Amygdala (tissue), 56 donors: Measurements from ENCODE around the gene HSBP1L1.

Experiments used
- DNase-seq, 56 donors: peaks; one replicate each; lab custom pipeline; 2025; lab: John Stamatoyannopoulos, UW

The HSBP1L1 gene

GRCh38 chr18:79964330-79965118 is at the start of gene HSBP1L1:
Gene HSBP1L1 (plus strand): TSS chr18:79964643. CDS start chr18:79964736, 93 bp downstream.
- DNase-seq = peak in 6 of 56 donors; percentile 22 to 52 (median 36)

DNA sequence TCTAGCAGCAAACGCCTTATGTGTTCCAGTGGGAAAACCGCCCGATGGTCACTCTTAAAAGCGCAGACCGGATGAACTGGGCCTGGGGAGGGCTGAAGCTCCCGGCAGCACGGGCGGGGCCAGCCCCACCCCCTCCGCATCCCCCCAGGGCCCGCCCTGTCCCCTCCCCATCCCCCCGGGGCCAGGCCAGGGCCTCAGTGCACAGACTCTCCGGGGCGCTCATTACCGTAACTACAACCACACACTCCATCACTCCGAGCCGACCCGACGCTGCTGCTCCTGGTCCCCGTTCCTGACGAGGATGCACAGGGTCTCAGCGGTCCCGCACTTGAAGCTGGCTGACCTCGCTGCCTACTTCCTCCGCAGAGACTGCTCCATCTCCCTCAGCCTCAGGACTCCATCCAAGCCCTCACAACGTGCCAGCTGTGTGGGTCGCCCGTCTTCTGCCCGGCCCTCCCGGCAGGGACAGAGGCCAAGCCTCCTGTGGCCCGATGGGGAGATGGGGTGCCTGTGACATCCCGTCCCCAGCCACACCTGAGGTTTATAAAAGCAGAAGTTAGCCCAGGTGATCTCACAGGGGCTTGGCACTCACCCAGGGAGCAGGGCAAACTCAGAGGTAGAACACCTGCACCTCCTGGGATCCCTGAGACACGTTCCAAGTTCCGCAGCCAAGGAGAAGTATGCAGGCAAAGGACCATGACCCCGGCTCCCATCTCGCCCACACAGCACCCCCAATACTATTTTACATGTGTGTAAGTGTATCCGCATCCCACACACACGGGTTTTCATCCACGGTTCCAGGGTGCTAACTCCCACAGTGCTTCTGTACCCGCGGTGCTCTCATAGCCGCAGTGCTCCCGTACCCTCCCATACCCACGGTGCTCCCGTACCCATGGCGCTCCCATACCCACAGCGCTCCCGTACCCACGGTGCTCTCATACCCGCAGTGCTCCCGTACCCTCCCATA is 49.0 kb upstream of the HSBP1L1 start:
- DNase-seq = no peak

GRCh38 chr18:79916128-79916494 is 48.3 kb upstream of the HSBP1L1 start:
- no peak for DNase-seq

GRCh38 chr18:79916546-79917168 is 47.8 kb upstream of the HSBP1L1 start:
- DNase-seq = no peak

DNA sequence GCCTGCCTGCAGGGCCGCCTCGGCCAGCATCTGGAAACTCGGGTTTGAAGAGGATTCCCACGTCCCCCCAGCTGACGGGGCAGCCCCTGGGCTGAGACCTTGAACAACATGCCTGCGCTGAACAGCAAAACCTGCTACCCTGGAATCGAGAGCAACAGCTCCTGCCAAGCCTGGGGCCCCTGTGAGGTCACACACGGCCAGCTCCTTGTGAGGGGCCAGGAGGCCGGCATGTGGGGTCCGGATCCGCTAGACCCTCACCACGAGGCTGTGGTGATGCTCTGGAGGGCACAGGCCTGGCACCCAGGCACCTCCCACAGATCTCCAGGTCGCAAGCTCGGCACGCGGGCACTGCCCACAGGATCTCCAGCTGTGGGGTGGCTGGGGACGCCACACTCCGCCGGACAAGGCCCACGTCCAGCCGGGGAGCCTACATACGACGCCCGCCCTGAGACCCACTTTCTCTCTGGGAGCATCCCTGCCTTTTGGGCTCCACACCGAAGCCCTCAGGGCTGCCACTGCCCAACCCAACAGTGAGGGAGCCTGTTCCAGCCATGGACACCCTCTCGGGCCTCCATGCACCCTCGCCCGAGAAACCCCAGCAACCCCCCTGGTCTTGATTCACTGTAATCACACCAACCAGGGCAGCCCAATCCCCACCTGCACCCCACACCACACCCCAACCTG is 47.1 kb upstream of the HSBP1L1 start:
- DNase-seq = no peak

DNA sequence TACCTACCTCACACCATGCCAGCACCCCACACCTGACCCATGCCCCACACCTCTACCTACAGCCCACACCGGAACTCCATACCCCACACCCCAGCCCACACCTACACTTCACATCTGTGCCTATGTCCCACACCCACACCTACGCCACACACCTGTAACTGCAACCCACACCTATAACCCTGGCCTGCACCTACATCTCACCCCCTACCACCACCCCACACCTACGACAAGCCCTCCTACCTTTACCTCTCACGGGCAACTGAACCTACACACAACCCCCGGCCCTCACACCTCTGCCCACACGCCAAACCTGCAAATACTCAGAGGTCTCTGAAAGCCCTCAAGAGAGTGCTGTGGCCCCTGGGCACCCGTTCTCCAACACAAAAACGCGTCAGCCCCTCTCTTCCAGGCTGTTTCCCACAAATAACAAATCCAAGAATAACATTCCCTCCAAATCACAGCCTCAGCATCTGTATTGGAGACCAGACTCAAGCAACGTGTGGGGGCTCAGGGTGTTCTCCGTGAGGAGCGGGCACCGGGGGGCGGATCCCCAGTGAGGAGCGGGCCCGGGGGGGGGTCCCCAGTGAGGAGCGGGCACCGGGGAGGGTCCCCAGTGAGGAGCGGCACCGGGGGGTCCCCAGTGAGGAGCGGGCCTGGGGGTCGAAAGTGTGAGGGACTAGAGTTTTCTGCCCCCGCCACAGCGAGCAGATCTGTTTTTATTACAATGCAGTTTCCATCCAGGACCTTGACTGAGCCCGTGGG is 46.4 kb upstream of the HSBP1L1 start:
- DNase-seq = no peak

- DNase-seq = no peak
Observed at GRCh38 chr18:79918615-79919011, 45.8 kb upstream of the HSBP1L1 start.

DNA sequence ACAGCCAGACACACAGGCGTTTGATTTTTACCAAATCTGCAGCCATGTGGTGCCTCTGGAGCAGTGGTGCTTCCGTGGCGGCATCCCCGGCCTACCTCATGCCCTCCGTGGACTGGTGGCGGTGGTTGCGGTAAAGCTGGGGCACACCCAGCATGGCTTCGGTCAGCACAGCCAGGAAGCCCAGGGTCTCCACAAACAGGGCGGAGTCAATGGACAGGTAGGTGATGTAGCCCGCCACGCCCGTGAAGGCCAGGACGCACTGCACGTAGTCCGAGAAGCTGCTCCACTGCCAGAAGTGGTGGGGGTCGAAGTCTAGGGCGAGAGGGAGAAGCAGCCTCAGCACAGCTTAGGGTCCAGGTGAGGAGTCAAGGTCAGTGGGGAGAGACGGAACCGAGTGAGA is 45.4 kb upstream of the HSBP1L1 start:
- no peak for DNase-seq

- DNase-seq = no peak
Observed at GRCh38 chr18:79921984-79922965, 42.2 kb upstream of the HSBP1L1 start.

DNA sequence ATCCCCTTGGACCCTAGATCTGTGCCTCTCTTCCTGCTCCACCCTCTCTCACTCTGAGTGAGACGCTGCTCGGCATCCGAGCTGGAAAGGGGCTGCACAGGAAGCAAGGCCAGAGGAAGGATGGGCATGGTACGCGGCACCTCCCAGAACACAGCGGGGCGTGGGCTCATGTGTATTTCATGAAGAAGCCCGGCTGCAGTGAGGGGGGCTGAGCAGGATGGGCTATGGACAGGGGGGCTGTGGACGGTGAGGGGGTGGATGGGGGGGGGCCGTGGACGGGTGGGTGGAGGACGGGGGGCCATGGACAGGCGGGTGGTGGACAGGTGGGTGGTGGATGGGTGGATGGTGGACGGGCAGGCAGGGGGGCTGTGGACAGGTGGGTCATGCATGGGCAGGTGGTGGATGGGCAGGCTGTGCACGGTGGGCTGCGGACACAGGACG is 41.5 kb upstream of the HSBP1L1 start:
- no peak for DNase-seq

- no peak for DNase-seq
Observed at GRCh38 chr18:79923896-79924585, 40.4 kb upstream of the HSBP1L1 start.

- peak in 23 of 56 donors; percentile 17 to 77 (median 48) for DNase-seq
Observed at GRCh38 chr18:79924814-79925731, 39.4 kb upstream of the HSBP1L1 start.

DNA sequence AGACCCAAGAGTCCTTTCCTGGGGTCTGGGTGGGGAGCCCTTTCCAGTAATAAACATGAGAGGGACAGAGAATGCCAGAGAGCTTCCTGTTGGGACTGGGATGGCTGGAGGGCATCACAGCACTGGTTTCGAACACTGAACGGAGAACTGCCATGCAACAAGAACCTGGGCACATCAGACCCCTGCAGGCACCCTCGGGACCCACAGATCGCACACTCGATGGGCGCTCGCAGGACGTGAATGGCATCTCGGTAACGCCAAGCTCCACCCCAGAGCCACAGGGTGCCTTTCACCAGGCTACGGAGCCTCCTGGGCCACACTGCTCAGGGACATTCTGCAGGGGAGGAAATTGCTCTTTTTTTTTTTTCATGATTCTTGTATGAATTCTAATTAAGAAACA is 38.1 kb upstream of the HSBP1L1 start:
- no peak for DNase-seq

GRCh38 chr18:79926715-79927606 is 37.5 kb upstream of the HSBP1L1 start:
- DNase-seq = no peak
